Fibroblast of pulmonary artery (primary cell): ENCODE measurements around the gene DFFA.
"Not testable (repeated sequence)": the region's sequence is repeated elsewhere in the genome, so short reads cannot be mapped to it uniquely, and the experiment has no call there.

ENCODE experiments used
- DNase-seq: peaks from one replicate; pipeline ENCODE4 v3.0.0-alpha.2; 2010; ENCODE audit warnings: low read depth
- H3K4me3 ChIP-seq: replicated peaks from 2 replicates; pipeline ENCODE4 v1.5.1; 2011; ENCODE audit warnings: low read depth, mild to moderate bottlenecking, control low read depth, low read length, moderate library complexity
- CTCF ChIP-seq: IDR thresholded peaks from 2 replicates; pipeline ENCODE4 v1.5.1; 2011; ENCODE audit warnings: mild to moderate bottlenecking, control low read depth, low read length, inconsistent platforms; ENCODE audit errors: missing control alignments

Gene DFFA

GRCh38 chr1:10474613-10475507, 2.5 kb upstream of the DFFA start, which contains the start of gene PEX14:
TSS of gene PEX14 (plus strand) at chr1:10474950. CDS start at chr1:10474967, 17 bp downstream.
- peak; percentile 83 for DNase-seq
- peak within 1 kb of the TSS; percentile 77 for H3K4me3 ChIP-seq
- no peak for TF ChIP-seq CTCF

- DNase-seq = not testable (repeated sequence)
- peak overlapping the region; percentile 77 for H3K4me3 ChIP-seq
Measured at GRCh38 chr1:10474309-10474612, 1.9 kb upstream of the DFFA start.

GRCh38 chr1:10473145-10473765, 926 bp upstream of the DFFA start:
- TF ChIP-seq CTCF = no peak
- H3K4me3 ChIP-seq = no peak overlapping the region
- DNase-seq = no peak

- H3K4me3 ChIP-seq = peak overlapping the region; percentile 89
- DNase-seq = peak; percentile 37
- no peak for TF ChIP-seq CTCF
Measured at GRCh38 chr1:10471411-10472219, 714 bp downstream of the DFFA start.

GRCh38 chr1:10470043-10470442, 2.3 kb downstream of the DFFA start:
- no peak overlapping the region for H3K4me3 ChIP-seq
- no peak for TF ChIP-seq CTCF
- DNase-seq = no peak

- no peak overlapping the region for H3K4me3 ChIP-seq
- no peak for DNase-seq
- TF ChIP-seq CTCF = no peak
Measured at GRCh38 chr1:10467078-10467477, 5.3 kb downstream of the DFFA start.

GRCh38 chr1:10459184-10459583, 13.1 kb downstream of the DFFA start:
- H3K4me3 ChIP-seq = no peak overlapping the region
- no peak for TF ChIP-seq CTCF
- peak; percentile 79 for DNase-seq
